NCI-H2081 treated with DMSO at 0.1 percent for 48 hours (cell line): ENCODE data around the gene SSC4D.
A peak's percentile ranks its signal among the peaks of the same experiment; 100 is the strongest.
"Not testable (repeated sequence)": the region's sequence is repeated elsewhere in the genome, so short reads cannot be mapped to it uniquely, and the experiment has no call there.

Experiments used
- DNase-seq: peaks from one replicate; lab custom pipeline; 2025; lab: John Stamatoyannopoulos, UW

Gene SSC4D

DNA sequence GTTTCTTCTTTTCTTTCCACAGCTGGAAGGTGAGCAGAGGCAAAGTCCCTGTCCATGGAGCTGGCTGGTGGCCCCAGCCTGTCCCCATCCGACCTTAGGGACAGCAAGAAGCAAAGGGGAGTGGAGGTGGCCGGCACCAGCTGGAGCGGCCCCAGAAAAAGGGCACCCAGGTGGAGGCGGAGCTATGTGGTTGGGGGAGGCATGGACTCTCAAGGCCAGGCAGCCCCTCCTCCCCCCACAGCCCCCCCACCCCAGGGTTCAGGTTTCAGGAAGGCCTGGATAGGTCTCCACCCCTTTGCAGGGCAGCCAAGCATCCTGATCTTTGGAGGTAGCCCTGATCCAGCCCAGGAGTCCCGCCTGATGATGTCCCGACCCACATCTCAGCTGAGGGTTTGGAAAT is at the start of gene SSC4D:
Gene SSC4D, minus strand, starts transcription at position 161 of the 400 bp plus-strand sequence. CDS start 5,258 bp downstream, outside the sequence.
- DNase-seq: no peak

DNA sequence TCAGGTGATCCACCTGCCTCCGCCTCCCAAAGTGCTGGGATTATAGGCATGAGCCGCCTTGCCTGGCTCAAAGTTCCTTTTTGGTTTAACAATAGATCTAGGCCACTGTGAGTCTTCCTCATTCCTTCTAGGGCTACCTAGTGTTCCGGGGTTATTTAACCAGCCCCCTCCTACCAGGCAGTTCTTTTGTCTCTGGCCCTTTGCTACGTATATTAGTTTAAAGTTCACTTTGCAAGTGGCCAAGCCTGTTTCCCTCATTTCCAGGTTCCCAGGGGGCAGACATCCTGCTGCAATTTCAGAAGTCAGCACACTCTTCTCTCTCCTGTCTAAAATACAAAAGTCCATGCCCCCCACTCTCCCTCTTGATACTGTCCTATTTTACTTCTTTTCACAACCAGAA is 49.0 kb upstream of the SSC4D start:
- not testable (repeated sequence) for DNase-seq

DNA sequence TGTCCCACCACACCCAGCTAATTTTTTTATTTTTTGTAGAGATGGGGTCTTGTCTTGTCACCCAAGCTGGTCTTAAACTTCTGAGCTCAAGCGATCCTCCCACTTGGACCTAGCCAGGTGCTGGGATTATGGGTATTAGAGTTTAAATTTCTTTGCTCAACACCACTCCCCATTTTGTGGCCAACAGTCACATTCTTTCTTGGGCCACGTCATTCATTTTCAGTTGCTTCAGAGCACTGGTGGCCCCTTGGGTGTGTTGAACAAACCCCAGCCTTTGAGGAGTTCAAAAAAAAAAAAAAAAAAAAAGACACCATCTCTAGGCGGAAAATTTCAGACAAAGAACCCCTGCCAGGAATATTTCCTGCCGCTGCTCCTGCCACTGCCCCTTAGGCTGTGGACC is 47.5 kb upstream of the SSC4D start:
- not testable (repeated sequence) for DNase-seq

DNA sequence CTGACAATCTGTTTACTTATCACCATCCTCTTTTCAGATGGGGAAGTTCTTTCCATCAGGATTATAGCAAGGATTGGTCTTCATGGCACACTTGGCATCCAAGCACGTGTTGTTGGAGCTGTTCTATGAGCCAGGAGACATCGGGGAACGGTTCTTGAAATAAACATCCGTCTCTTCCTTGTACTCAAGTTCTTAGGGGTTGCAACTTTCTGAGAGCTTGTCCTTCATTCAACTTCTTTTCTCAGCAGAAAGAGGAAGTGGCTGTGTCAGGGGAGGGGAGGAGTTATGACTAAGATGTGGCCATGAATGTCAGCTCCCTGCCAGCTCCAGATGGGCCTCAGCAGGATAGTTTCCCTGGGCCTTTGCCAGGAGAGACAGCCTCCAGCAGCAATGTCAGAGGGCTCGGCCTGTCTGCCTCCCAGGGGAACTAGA is 36.1 kb upstream of the SSC4D start:
- DNase-seq: not testable (repeated sequence)

DNA sequence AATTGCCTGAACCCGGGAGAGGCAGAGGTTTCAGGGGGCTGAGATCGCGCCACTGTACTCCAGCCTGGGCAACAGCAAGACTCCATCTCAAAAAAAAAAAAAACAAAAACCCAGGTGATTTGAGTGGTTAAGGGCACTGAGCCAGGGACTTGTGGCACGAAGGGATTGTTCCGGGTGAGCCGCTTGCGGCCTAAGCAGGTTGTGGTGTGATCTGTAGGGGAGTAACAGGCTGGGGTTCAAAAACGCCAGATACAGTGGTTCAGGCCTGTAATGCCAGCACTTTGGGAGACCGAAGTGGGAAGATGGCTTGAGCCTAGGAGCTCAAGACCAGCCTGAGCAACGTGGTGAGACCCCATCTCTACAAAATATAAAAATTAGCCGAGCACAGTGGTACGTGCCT is 34.3 kb upstream of the SSC4D start:
- not testable (repeated sequence) for DNase-seq

DNA sequence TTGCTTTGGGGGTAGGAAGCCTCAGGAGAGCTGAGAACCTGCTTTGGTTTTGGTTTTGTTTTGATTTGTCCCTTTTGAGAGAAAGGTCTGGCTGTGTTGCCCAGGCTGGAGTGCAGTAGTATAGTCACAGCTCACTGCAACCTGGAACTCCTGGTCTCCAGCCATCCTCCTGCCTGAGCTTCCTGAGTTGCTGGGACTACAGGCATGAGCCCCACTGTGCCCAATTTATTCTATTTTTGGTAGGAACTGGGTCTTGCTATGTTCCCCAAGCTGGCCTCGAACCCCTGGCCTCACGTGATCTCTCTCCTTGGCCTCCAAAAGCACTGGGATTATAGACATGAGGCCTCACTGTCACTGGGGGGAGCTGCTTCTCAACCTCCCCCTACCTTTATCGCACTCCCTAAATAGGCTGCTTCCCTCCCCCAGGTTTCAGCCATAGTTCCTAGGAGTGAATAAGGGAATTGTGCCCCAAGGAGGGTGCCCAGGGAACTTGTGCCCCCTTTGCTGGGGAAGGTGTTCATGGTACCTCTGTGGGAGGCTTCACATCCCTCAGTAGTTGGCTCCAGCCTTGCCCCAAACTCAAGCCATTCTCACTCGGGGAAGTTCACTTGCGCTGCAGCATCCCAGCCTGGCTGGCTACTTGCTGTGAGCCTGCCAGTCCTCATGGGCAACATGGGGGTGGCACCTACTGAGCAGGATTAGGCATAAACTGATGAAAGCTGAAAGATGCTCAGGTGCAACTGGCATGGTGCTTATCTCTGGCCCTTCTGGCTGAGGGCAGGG is 33.4 kb upstream of the SSC4D start:
- DNase-seq: not testable (repeated sequence)

DNA sequence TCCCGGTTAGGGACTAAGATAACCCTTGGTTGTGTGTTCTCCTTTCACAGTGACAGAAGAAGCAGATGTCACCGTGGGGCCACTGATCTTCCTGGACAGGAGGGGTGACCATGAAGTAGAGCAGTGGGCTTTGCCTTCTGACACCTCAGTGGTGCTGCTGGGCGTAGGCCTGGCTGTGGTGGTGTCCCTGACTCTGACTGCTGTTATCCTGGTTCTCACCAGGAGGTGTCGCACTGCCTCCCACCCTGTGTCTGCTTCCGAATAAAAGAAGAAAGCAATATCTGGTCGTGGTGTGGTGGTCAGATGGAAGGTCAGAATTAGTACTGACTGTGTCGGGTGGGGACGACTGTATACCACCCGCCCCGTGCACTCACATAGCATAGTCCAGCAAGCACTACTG is 32.3 kb upstream of the SSC4D start:
- DNase-seq: not testable (repeated sequence)

DNA sequence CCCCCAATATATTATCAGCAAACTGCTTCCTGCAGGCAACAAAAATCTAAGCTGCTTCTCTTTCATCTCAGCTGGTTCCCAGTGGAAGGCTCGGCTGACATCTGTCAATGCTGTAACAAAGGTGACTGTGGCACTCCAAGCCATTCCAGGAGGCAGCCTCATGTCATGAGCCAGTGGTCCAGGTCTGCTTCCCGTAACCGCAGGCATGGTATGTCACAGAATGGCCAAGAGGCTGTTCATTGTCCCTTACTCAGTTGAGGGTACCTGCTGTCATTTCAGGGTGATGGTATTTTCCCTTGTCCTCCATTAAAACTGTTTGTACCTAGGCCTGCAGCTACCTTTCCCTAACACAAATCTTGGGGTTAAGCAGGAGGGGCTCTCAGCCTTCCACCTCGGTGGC is 30.9 kb upstream of the SSC4D start:
- not testable (repeated sequence) for DNase-seq

DNA sequence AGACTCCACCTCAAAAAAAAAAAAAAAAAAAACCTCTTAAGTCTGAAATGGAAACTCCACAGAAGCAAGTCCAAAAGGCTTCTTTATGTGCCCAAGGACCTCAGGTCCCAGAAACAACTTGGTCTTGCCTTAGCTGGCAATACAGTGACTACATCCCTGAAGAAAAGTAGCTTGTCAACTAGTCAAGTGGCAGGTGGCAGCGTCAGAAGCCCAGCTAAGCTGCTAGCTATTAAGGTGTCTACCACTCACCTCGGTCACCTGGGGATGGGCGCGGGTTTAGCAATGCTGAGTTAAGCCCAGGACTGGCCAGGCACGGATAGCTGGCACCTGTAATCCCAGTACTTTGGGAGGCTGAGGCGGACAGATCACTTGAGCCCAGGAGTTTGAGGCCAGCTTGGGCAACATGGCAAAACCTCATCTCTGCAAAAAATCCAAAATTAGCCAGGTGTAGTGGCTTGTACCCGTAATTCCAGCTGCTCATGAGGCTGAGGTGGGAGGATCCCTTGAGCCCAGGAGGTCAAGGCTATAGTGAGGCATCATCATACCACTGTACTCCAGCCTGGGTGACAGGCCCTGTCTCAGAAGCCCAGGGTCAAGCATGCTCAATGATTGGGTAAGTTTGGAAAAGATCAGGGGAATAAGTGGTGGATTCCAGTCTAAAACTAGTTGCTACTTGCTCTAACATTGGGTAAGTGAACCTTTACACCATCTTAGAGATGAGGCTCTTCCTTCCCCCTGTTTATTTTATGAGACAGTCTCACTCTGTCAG is 29.8 kb upstream of the SSC4D start:
- DNase-seq: not testable (repeated sequence)

DNA sequence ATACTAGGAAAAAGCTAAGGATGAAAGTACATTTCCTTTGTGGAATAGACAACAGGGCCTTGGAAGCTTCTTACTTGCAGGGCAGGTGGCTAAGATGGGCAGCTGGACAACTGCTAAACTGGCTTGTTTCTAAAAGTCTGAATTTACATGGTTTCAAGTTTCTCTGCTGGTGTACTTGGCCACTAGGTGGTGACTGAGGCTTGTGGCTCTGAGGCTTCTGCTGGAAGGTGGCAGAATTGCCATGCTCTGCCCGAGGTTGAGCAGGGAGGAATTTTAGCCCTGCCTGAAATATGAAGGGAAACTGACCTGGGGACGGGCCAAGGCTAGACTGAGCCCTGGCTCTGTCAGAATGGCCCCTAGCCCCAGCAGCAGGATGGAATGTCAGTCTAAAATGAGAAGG is 28.4 kb upstream of the SSC4D start:
- DNase-seq: peak; percentile 67

DNA sequence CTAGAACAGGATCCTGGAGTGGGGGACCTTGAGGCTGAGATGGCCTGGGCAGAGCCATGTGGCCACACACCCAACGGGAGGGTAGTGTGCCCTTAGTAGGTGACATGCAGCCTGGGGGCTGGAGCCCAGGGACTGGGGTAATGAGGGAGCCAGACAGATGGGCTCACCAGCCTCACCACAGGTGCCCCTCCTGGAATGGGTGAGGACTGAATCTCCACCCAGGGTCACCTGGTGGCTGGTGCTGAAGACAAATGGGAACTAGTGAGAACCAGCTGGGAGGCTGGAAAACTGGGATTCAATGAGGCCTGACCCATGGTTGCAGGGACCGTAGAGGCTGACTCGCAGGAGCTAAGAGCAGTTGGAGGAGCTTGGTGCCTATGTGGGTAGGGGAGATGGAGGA is 21.3 kb upstream of the SSC4D start:
- no peak for DNase-seq

DNA sequence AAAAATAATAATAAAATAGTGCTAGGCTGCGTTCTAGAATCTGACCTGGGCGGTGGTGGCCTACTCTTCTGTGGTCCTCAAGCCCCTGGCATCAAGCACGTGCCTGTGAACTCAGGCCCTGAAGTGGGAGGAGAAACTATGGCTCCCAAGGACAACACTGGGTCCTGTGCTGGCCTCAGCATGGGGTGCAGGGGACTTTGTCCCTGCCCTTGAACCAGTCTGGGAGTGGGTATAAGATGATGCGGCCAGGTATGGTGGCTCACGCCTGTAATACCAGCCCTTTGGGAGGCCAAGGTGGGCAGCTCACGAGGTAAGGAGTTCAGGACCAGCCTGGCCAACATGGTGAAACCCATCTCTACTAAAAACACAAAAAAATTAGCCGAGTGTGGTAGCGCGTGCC is 20.7 kb upstream of the SSC4D start:
- DNase-seq: no peak

DNA sequence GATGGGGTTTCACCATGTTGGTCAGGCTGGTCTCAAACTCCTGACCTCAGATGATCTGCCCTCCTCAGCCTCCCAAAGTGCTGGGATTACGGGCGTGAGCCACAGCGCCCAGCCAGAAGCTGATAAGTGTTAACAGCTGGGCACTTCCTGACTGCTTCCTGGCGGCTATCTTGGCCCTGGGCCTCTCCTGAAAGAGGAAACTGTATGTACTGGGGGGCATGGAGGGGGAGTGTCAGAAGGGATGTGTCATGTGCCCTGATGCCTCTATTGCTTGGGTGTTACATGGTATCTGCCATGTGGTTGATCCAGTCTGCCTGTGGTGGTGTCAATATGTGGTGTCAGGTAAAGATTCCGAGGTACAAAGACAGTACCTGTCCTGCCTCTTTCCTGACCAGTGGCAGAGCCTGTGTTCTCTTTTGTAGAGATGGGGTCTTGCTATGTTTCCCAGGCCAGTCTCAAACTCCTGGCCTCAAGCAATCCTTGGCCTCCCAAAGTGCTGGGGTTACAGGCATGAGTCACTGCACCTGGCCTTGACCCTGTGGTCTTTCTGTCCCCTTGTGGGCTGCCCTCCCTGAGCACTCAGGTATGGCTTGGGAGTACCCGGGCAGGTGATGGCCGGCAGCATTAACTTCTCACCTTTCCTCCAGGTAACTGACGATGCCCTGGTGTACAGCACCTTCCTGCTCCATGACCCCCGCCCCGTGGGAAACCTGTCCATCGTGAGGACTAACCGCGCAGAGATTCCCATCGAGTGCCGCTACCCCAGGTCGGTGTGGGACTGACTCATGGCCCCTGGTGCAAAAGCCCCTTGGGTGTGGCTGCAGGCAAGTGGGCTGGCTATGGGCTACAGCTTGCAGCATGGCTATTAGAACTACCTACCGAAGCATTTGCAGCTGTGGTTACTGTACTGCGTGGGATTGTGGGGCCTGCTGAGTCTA is 19.6 kb upstream of the SSC4D start:
- no peak for DNase-seq

DNA sequence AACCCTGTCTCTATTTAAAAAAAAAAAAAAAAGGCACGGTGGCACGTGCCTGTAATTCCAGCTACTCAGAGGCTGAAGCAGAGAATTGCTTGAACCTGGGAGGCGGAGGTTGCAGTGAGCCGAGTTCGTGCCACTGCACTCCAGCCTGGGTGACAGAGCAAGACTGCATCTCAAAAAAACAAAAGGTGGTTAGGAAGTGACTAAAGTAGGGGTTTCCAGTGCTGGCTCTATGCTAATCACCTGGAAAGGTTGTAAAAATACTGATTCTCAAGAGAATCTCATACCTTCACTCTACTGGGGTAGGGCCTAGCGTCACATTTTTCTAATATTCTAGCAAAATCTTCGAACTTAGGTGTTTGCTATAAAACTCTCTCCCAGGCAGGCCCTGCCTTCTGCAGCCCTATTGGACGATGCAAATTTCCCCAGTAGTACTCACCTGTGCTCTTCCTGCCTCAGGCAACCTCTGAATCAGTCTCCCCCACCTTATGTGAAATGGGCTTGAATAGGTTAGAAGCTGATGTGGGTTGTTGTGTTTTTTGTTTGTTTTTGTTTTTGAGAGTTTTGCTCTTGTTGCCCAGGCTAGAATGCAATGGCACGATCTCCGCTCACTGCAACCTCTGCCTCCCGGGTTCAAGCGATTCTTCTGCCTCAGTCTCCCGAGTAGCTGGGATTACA is 18.8 kb upstream of the SSC4D start:
- no peak for DNase-seq

DNA sequence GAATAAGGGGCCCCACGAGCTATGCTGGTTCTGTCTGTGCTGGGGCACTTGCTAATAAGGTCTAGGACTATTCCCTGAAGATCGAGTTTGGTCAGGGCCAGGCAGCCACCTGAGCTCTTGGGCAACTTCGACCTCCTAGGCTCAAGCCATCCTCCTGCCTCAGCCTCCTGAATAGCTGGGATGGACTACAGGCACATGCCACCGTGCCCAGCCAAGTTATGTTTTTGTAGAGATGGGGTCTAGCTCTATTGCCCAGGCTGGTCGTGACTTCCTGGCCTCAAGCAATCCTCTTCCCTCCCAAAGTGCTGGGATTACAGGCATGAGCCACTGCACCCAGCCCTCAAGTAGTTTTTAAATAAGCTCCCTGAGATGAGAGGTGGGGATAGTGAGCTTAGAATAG is 18.1 kb upstream of the SSC4D start:
- no peak for DNase-seq

DNA sequence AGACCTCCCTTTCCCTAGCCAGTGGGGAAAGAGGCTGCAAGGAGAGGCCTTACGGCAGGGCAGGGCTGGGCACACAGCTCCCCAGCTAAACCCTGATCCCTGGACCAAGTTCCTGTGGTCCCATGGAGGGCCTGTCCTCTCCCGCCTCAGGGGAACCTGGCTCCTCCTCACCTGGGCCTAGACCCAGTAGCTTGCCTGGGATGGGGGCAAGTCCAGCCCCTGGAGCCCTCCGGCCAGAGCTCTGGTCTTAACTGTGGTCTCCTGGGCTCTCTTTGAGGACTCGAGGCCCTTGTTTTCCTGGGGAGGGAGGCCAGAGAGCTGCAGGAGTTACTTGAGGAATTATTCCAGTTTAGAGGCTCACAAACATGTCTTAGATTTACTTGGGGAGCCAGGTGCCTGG is 16.7 kb upstream of the SSC4D start:
- no peak for DNase-seq

DNA sequence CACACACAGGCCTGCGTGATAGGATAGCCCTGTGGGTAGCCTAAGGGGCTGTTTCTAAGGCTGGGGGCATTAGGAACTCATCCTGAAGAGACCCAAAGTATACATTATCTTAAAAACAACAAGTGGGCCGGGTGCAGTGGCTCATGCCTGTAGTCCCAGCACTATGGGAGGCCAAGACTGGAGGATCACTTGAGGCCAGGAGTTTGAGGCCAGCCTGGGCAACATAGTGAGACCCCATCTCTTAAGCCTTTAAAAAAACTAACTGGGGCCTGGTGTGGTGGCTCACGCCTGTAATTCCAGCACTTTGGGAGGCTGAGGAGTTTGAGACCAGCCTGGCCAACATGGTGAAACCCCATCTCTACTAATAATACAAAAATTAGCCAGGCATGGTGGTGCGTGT is 16.1 kb upstream of the SSC4D start:
- not testable (repeated sequence) for DNase-seq

DNA sequence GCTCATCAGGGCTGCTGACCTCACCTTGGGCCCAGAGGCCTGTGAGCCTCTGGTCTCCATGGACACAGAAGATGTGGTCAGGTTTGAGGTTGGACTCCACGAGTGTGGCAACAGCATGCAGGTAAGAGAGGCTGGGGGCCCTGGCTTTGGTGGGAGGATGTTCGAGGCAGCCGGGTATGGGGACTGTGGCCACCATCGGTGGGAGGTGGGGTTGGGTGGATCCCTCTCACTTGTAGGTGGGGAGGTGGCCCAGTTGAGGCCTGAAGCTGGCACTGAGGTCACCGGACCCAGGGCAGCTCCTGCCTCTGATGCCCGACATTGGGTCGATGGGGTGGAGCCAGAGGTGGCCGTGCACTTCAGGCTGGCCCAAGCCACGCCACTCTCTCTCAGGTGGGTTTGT is 15.7 kb upstream of the SSC4D start:
- no peak for DNase-seq

DNA sequence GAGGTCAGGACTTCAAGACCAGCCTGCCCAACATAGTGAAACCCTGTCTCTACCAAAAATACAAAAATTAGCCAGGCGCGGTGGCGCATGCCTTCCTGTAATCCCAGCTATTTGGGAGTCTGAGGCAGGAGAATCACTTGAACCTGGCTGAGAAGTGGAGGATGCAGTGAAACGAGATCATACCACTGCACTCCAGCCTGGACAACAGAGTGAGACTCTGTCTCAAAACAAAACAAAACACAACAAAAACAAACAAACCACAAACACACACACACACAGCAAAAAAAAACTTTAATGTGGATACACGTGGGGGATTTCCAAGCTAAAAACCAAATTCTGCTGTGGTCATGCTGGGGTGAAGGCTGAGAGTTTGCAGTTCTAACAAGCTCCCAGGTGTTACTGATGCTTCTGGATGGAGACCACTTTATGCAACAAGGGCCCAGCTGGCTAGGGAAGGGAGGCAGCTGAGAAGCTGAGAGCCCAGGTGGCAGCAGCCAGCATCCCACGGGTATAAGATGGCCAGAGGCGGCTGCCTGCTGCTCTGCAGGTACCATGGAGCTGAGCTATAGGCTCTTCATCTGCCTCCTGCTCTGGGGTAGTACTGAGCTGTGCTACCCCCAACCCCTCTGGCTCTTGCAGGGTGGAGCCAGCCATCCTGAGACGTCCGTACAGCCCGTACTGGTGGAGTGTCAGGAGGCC is 15.1 kb upstream of the SSC4D start, which contains the start of gene ZP3:
Gene ZP3, plus strand, starts transcription at position 538 of the 699 bp plus-strand sequence. Its CDS starts 15 bp downstream, at position 553.
- DNase-seq: no peak

DNA sequence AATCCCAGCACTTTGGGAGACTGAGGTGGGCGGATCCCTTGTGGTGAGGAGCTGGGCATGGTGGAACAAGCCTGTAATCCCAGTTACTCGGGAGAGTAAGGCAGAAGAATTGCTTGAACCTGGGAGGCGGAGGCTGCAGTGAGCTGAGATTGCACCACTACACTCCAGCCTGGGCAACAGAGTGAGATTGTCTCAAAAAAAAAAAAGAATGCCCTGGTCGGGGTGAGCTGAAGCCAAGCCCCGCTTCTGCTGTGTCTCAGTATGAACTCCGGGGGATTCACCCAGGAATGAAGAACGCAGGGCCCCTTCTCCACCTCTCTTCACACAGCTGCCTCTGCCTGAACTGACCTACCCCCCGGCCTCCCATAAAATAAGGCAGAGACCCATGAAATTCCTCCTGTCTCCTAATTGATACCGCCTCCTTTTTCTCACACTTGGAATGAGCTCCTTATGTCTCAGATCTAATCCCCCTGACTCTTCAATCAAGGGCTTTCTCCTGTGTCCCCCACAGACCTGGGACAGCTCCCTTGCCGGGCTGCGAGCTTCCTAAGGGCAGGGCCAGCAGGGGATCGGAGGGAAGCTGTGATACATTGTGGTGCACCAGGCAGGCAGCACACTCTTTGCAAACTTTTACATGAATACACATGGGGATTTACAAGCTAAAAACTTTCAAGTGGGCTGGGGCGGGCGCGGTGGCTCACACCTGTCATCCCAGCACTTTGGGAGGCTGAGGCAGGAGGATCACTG is 14.3 kb upstream of the SSC4D start:
- DNase-seq: no peak
